ENCODE data around the gene LRIT1.
A peak's percentile ranks its signal among the peaks of the same experiment; 100 is the strongest.

LRIT1 gene

GRCh38 chr10:84254552-84255478, 13.5 kb upstream of the LRIT1 start:
- no peak for DNase-seq

- DNase-seq: no peak
Observed at GRCh38 chr10:84248794-84249193, 7.4 kb upstream of the LRIT1 start.

- no peak for DNase-seq
Observed at GRCh38 chr10:84247496-84247895, 6.2 kb upstream of the LRIT1 start.

- DNase-seq: no peak
Observed at GRCh38 chr10:84244651-84245270, 3.4 kb upstream of the LRIT1 start, which contains the start of gene RGR. RGR (plus strand) TSS chr10:84245053; CDS start chr10:84245091, 38 bp downstream.

- no peak for DNase-seq
Observed at GRCh38 chr10:84243759-84244158, 2.4 kb upstream of the LRIT1 start.

- no peak for DNase-seq
Observed at GRCh38 chr10:84238909-84239308, 2.4 kb downstream of the LRIT1 start.

- DNase-seq: no peak
Observed at GRCh38 chr10:84237199-84238051, 3.9 kb downstream of the LRIT1 start.

- DNase-seq: no peak
Observed at GRCh38 chr10:84236807-84237198, 4.5 kb downstream of the LRIT1 start.

- DNase-seq: no peak
Observed at GRCh38 chr10:84235096-84235495, 6.2 kb downstream of the LRIT1 start.

- DNase-seq: no peak
Observed at GRCh38 chr10:84234479-84234878, 6.9 kb downstream of the LRIT1 start.

GRCh38 chr10:84233940-84234339, 7.4 kb downstream of the LRIT1 start:
- no peak for DNase-seq

- DNase-seq: no peak
Observed at GRCh38 chr10:84232376-84232775, 9.0 kb downstream of the LRIT1 start.

- no peak for DNase-seq
Observed at GRCh38 chr10:84230359-84230758, 11.0 kb downstream of the LRIT1 start.

- DNase-seq: no peak
Observed at GRCh38 chr10:84227810-84228209, 13.5 kb downstream of the LRIT1 start.

- DNase-seq: no peak
Observed at GRCh38 chr10:84226616-84227015, 14.7 kb downstream of the LRIT1 start.

GRCh38 chr10:84225427-84226173, 15.7 kb downstream of the LRIT1 start, which contains the start of gene LRIT2:
LRIT2 (minus strand) TSS chr10:84225544; CDS start chr10:84225520, 24 bp downstream.
- DNase-seq: no peak

- DNase-seq: no peak
Observed at GRCh38 chr10:84224411-84225028, 16.8 kb downstream of the LRIT1 start.

GRCh38 chr10:84221916-84222315, 19.4 kb downstream of the LRIT1 start:
- no peak for DNase-seq

- no peak for DNase-seq
Observed at GRCh38 chr10:84217746-84218145, 23.6 kb downstream of the LRIT1 start.

GRCh38 chr10:84216834-84217233, 24.5 kb downstream of the LRIT1 start:
- DNase-seq: no peak

- DNase-seq: peak; percentile 9 to 55
Observed at GRCh38 chr10:84214612-84215235, 26.6 kb downstream of the LRIT1 start.
